B cell (primary cell): ENCODE results near the gene GFOD1. TPM values are rescaled to one million over a fixed set of nuclear protein-coding genes. Genes with fewer than 3 reads are reported as not detected.
A peak's percentile ranks its signal among the peaks of the same experiment; 100 is the strongest.

Experiments used
- ATAC-seq: fragments of 200-7000 bp; cut with Tn5 transposase; one replicate; pipeline ENCODE4 v1.10.0; 2021; ENCODE audit warnings: low read depth, mild to moderate bottlenecking, moderate number of reproducible peaks, moderate library complexity
- CTCF ChIA-PET: fragments of 350-600 bp; sonication (Branson Sonifier 250); formaldehyde crosslinking; loops from one replicate; lab custom pipeline; 2021; ENCODE audit warnings: antibody characterized with exemption, inconsistent platforms; lab: Charles Lee
- POLR2A ChIA-PET: fragments of 350-600 bp; sonication (Branson Sonifier 250); formaldehyde crosslinking; loops from one replicate; lab custom pipeline; 2021; ENCODE audit warnings: antibody characterized with exemption; lab: Charles Lee
- DNase-seq: peaks from one replicate; pipeline ENCODE4 v3.0.0; 2013
- H2AFZ ChIP-seq: 2 replicates; pipeline ENCODE4 v1.6.1; 2012; ENCODE audit warnings: mild to moderate bottlenecking, low read depth, low read length; ENCODE audit not compliant: insufficient read depth, poor library complexity, severe bottlenecking
- H3K27ac ChIP-seq, 2 donors: 1 replicate in 1 of 2; 2 replicates in 1 of 2; pipeline ENCODE4 v1.5.1; 2012 to 2013; ENCODE audit warnings: low read length in 2 of 2, mild to moderate bottlenecking in 2 of 2, moderate library complexity in 1 of 2
- H3K27me3 ChIP-seq, 4 experiments: fragments of 200-600 bp in 1 of 4; sonication (generic) in 1 of 4; replicated peaks in 1 of 4; 1 replicate in 2 of 4; 2 replicates in 2 of 4; pipeline versions ENCODE4 v1.6.1 to v1.7.0; 2013 to 2016; ENCODE audit warnings: low read length in 3 of 4, mild to moderate bottlenecking in 2 of 4, mixed read lengths in 1 of 4, moderate library complexity in 1 of 4; ENCODE audit not compliant: insufficient read depth in 4 of 4, control insufficient read depth in 3 of 4; ENCODE audit errors: control extremely low read depth in 1 of 4
- H3K36me3 ChIP-seq, 2 experiments: replicated peaks in 1 of 2; 1 replicate in 1 of 2; 2 replicates in 1 of 2; pipeline versions ENCODE4 v1.6.1 to v1.7.1; 2013; ENCODE audit warnings: low read length in 1 of 2; ENCODE audit not compliant: insufficient read depth in 2 of 2, control insufficient read depth in 1 of 2; ENCODE audit errors: control extremely low read depth in 1 of 2, extremely low read depth in 1 of 2
- H3K4me1 ChIP-seq, 2 donors: fragments of 200-600 bp in 1 of 2; sonication (generic) in 1 of 2; 1 replicate in 1 of 2; 2 replicates in 1 of 2; pipeline versions ENCODE4 v1.5.1 to v1.6.1; 2013 to 2017; ENCODE audit warnings: low read length in 2 of 2; ENCODE audit not compliant: control insufficient read depth in 2 of 2, insufficient read depth in 2 of 2
- H3K4me2 ChIP-seq: replicated peaks from 2 replicates; pipeline ENCODE3; 2012; ENCODE audit warnings: mild to moderate bottlenecking, low read depth, low read length; ENCODE audit not compliant: poor library complexity, severe bottlenecking
- H3K4me3 ChIP-seq, 5 experiments: fragments of 200-600 bp in 1 of 5; sonication (generic) in 1 of 5; 1 replicate in 3 of 5; 2 replicates in 2 of 5; pipeline versions ENCODE4 v1.5.1 to v1.7.0; 2011 to 2016; ENCODE audit warnings: low read length in 4 of 5, mild to moderate bottlenecking in 4 of 5, low read depth in 2 of 5, control low read depth in 1 of 5, moderate library complexity in 1 of 5; ENCODE audit not compliant: insufficient read depth in 1 of 5; ENCODE audit errors: control extremely low read depth in 1 of 5, extremely low read depth in 1 of 5
- H3K79me2 ChIP-seq: fragments of 200-600 bp; sonication (generic); one replicate; pipeline ENCODE4 v1.6.0; 2016; ENCODE audit warnings: low read length; ENCODE audit not compliant: control insufficient read depth, insufficient read depth
- H3K9ac ChIP-seq: fragments of 200-600 bp; sonication (generic); 2 replicates; pipeline ENCODE4 v1.6.1; 2017; ENCODE audit warnings: mild to moderate bottlenecking, low read length, moderate library complexity
- H3K9me3 ChIP-seq, 3 donors: one replicate each; pipeline versions ENCODE4 v1.6.1 to v1.7.1; 2013; ENCODE audit warnings: low read length in 2 of 3; ENCODE audit not compliant: control insufficient read depth in 2 of 3, insufficient read depth in 1 of 3; ENCODE audit errors: control extremely low read depth in 1 of 3
- H4K20me1 ChIP-seq: 2 replicates; pipeline ENCODE4 v1.6.0; 2012; ENCODE audit warnings: mild to moderate bottlenecking, low read length; ENCODE audit not compliant: insufficient read depth, control insufficient read depth, poor library complexity, severe bottlenecking
- H3K27ac Mint-ChIP-seq: one replicate; pipeline ENCODE4 v1.8.0; 2021; ENCODE audit warnings: mixed read lengths
- H3K27me3 Mint-ChIP-seq: one replicate; pipeline ENCODE4 v1.8.0; 2021; ENCODE audit warnings: mixed read lengths
- H3K4me1 Mint-ChIP-seq: one replicate; pipeline ENCODE4 v1.8.0; 2021; ENCODE audit warnings: mixed read lengths
- H3K4me3 Mint-ChIP-seq: one replicate; pipeline ENCODE4 v1.8.0; 2021; ENCODE audit warnings: mixed read lengths
- H3K9me3 Mint-ChIP-seq: one replicate; pipeline ENCODE4 v1.8.0; 2022; ENCODE audit warnings: mixed read lengths; ENCODE audit not compliant: insufficient read depth
- EZH2 ChIP-seq: IDR thresholded peaks from 2 replicates; pipeline ENCODE4 v1.6.1; 2012; ENCODE audit warnings: borderline replicate concordance, low read depth, mild to moderate bottlenecking, moderate library complexity, low read length; ENCODE audit not compliant: insufficient read depth, poor library complexity, severe bottlenecking
- WGBS: methylation state at CpG from one replicate; pipeline ENCODE4 v1.1.5; 2013; ENCODE audit warnings: missing lambda C conversion rate; ENCODE audit not compliant: insufficient coverage; 5-methylcytosine and 5-hydroxymethylcytosine counted together
- intact Hi-C: fragments of 100-400 bp; cut with micrococcal nuclease; formaldehyde crosslinking; loops from one replicate; pipeline ENCODE4 v1.10.0; 2022
- polyA plus RNA-seq: library from polyadenylated mRNA; depleted of rRNA; stranded (reverse); fragments of >200 nt; gene quantifications from 2 replicates; pipeline ENCODE4 v1.2.3, GENCODE V29; 2012
- total RNA-seq, 2 donors: library from RNA; stranded (reverse); fragments of 120-200 nt in 1 of 2; gene quantifications; 1 replicate in 1 of 2; 2 replicates in 1 of 2; pipeline versions ENCODE4 v1.2.3 to v1.2.4, GENCODE V29; 2013 to 2022
- TF ChIP-seq, protein P1 (sequence below): fragments of 200-600 bp; IDR thresholded peaks from one replicate; pipeline ENCODE4 v1.8.0; 2022; ENCODE audit warnings: antibody characterized with exemption, mild to moderate bottlenecking

GFOD1 gene
- total and polyA plus RNA-seq, 2 donors (not counting 1 experiment from before 2014, with no cell fraction given) = 8.3 to 42.4 TPM

DNA sequence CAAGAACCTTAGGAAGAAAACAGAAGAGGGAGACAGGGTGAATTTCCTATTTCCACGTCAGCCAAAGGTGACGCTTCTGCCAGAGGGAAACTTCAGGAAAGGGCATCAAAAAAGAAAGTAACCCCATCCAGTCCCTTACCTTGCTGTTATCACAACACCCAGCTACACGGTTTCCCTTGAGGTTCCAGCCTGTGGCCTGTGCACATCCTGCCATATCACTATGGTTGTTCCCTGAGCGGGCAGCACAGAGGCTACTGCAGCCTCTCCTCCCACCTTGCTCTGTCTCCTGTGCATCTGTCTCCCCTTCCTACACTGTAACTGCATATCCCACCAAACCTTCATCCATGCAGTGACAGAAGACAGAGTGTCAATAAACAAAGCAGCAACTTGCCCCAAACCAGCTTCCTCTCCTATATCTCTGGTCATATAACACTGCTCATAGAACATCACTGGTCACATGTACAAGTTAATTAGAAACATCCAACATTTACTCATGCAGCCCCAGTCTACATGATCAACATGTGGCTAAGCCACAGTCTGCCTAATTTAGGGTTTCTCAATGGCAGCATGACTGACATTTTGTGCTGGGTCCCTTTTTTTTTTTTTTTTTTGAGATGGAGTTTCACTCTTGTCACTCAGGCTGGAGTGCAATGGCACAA lies 54.7 kb downstream of the GFOD1 start:
- peak overlapping the region; percentile 42 for H3K27ac Mint-ChIP-seq
- TF ChIP-seq EZH2 = no peak
- TF ChIP-seq, protein P1, sequence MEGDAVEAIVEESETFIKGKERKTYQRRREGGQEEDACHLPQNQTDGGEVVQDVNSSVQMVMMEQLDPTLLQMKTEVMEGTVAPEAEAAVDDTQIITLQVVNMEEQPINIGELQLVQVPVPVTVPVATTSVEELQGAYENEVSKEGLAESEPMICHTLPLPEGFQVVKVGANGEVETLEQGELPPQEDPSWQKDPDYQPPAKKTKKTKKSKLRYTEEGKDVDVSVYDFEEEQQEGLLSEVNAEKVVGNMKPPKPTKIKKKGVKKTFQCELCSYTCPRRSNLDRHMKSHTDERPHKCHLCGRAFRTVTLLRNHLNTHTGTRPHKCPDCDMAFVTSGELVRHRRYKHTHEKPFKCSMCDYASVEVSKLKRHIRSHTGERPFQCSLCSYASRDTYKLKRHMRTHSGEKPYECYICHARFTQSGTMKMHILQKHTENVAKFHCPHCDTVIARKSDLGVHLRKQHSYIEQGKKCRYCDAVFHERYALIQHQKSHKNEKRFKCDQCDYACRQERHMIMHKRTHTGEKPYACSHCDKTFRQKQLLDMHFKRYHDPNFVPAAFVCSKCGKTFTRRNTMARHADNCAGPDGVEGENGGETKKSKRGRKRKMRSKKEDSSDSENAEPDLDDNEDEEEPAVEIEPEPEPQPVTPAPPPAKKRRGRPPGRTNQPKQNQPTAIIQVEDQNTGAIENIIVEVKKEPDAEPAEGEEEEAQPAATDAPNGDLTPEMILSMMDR = no peak
- ChIA-PET POLR2A (interaction anchor here (0.6 to 1.2 kb wide), 5 partner anchors 21 to 1793 kb away, joined by 3 to 8 read pairs (median 4); no protein-coding TSS in a partner anchor), CTCF (interaction anchor here (0.8 to 1.2 kb wide), 4 partner anchors 10 to 104 kb away, joined by 3 to 6 read pairs (median 4); no protein-coding TSS in a partner anchor)
- 69% methylated on average over 4 of the region's 4 CpGs for WGBS
- no peaks in the 10 kb centered on the region for H3K27me3 ChIP-seq
- peaks cover 3% of the 10 kb centered on the region for H3K9me3 Mint-ChIP-seq
- no peaks in the 10 kb centered on the region for H3K9me3 ChIP-seq
- intact Hi-C loops = no loop called here
- H3K9ac ChIP-seq = no peak overlapping the region
- H3K4me3 Mint-ChIP-seq = peak overlapping the region; percentile 13
- no peak overlapping the region for H3K4me2 ChIP-seq
- H4K20me1 ChIP-seq = no peaks in the 10 kb centered on the region
- DNase-seq (no peak), ATAC-seq (no peak)
- no peak overlapping the region for H3K27ac ChIP-seq
- no peaks in the 10 kb centered on the region for H3K36me3 ChIP-seq
- H3K27me3 Mint-ChIP-seq = no peaks in the 10 kb centered on the region
- H3K4me3 ChIP-seq = no peak overlapping the region
- no peak overlapping the region for H2AFZ ChIP-seq
- H3K79me2 ChIP-seq = peaks cover 17% of the 10 kb centered on the region
- peaks cover 43 to 61% of the 10 kb centered on the region in 2 donors for H3K4me1 ChIP-seq
- peaks cover 69% of the 10 kb centered on the region for H3K4me1 Mint-ChIP-seq

DNA sequence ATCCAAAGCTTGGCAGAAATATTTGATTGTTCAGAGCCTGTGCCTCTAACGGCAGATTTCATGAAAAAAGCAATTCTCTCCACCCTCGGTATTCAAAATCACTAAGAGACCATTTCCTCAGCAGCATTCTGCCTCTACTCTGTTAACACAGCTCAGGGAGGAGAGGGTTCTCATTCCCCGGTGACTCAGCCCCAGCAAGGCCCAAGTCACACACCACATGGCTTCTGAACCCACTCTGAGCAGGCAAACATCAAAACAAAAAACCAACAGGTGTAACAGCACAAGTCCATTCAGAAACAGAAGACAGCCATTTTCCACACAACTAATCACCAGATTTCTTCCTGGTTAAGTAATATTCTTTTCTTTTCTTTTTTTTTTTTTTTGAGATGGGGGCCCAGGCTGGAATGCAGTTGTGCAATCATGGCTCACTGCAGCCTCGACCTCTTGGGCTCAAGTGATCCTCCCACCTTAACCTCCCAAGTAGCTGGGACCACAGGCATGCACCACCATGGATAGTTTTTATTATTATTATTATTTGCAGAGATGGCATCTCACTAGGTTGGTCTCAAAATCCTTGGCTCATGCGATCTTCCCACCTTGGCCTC lies 55.4 kb downstream of the GFOD1 start:
- Histone ChIP-seq H3K79me2 (peaks cover 11% of the 10 kb centered on the region), H4K20me1 (no peaks in the 10 kb centered on the region), H3K4me2 (peak overlapping the region; percentile 14), H3K36me3 (no peaks in the 10 kb centered on the region), H3K9ac (no peak overlapping the region), H3K4me3 (no peak overlapping the region), H3K4me1 (peaks cover 50 to 68% of the 10 kb centered on the region in 2 donors), H3K9me3 (no peaks in the 10 kb centered on the region), H3K27ac (peak overlapping the region in 1 of 2 donors; percentile 54), H2AFZ (no peak overlapping the region), H3K27me3 (no peaks in the 10 kb centered on the region)
- H3K4me3 Mint-ChIP-seq = peak overlapping the region; percentile 71
- CTCF ChIA-PET = interaction anchor here (0.7 to 1.8 kb wide), 4 partner anchors 10 to 54 kb away, joined by 3 to 6 read pairs (median 4); no protein-coding TSS in a partner anchor
- peaks cover 76% of the 10 kb centered on the region for H3K4me1 Mint-ChIP-seq
- no peak for DNase-seq
- TF ChIP-seq, protein P1 = no peak
- TF ChIP-seq EZH2 = no peak
- intact Hi-C loops = no loop called here
- no peaks in the 10 kb centered on the region for H3K27me3 Mint-ChIP-seq
- ATAC-seq = no peak
- 40% methylated on average over 3 of the region's 5 CpGs for WGBS
- POLR2A ChIA-PET = interaction anchor here (0.6 to 1.0 kb wide), 2 partner anchors 55 to 117 kb away, joined by 3 read pairs; no protein-coding TSS in a partner anchor
- H3K27ac Mint-ChIP-seq = peak overlapping the region; percentile 88
- H3K9me3 Mint-ChIP-seq = peaks cover 3% of the 10 kb centered on the region
